AG20443 (cell line): ENCODE results near the gene CDH26.
A peak's percentile ranks its signal among the peaks of the same experiment; 100 is the strongest.
"Not testable (repeated sequence)": the region's sequence is repeated elsewhere in the genome, so short reads cannot be mapped to it uniquely, and the experiment has no call there.

Experiments used
- DNase-seq: peaks from one replicate; pipeline ENCODE4 v3.0.0; 2012; ENCODE audit warnings: low spot score, mixed read lengths

The CDH26 gene

GRCh38 chr20:60013296-60014139 is 55.3 kb downstream of the CDH26 start:
- DNase-seq: no peak

GRCh38 chr20:60016406-60016805 is 58.2 kb downstream of the CDH26 start:
- no peak for DNase-seq

GRCh38 chr20:60020251-60020650 is 62.0 kb downstream of the CDH26 start:
- peak; percentile 1 for DNase-seq

GRCh38 chr20:60021104-60021503 is 62.9 kb downstream of the CDH26 start:
- DNase-seq: no peak

- no peak for DNase-seq
Observed at GRCh38 chr20:60022849-60023248, 64.6 kb downstream of the CDH26 start.

GRCh38 chr20:60024245-60024644 is 66.0 kb downstream of the CDH26 start:
- DNase-seq: no peak

GRCh38 chr20:60024801-60025200 is 66.6 kb downstream of the CDH26 start:
- no peak for DNase-seq

GRCh38 chr20:60026010-60026409 is 67.8 kb downstream of the CDH26 start:
- DNase-seq: no peak

- peak; percentile 1 for DNase-seq
Observed at GRCh38 chr20:60030471-60030870, 72.2 kb downstream of the CDH26 start.

- peak; percentile 1 for DNase-seq
Observed at GRCh38 chr20:60031107-60031506, 72.9 kb downstream of the CDH26 start.

- DNase-seq: peak; percentile 41
Observed at GRCh38 chr20:60034231-60035110, 76.2 kb downstream of the CDH26 start.

- DNase-seq: no peak
Observed at GRCh38 chr20:60035486-60035885, 77.3 kb downstream of the CDH26 start.

- peak; percentile 5 for DNase-seq
Observed at GRCh38 chr20:60036346-60036745, 78.1 kb downstream of the CDH26 start.

GRCh38 chr20:60036746-60037499 is 78.7 kb downstream of the CDH26 start:
- DNase-seq: peak; percentile 73

- peak; percentile 6 for DNase-seq
Observed at GRCh38 chr20:60038400-60039008, 80.3 kb downstream of the CDH26 start.

- DNase-seq: peak; percentile 1
Observed at GRCh38 chr20:60039526-60039925, 81.3 kb downstream of the CDH26 start.

- no peak for DNase-seq
Observed at GRCh38 chr20:60040471-60041162, 82.4 kb downstream of the CDH26 start.

GRCh38 chr20:60041436-60042165 is 83.4 kb downstream of the CDH26 start:
- DNase-seq: not testable (repeated sequence)

- DNase-seq: no peak
Observed at GRCh38 chr20:60043435-60043834, 85.2 kb downstream of the CDH26 start.

- no peak for DNase-seq
Observed at GRCh38 chr20:60046011-60046413, 87.8 kb downstream of the CDH26 start.
